GM21619 (cell line): ENCODE measurements around the gene TEN1.

Experiments used
- ATAC-seq: cut with Tn5 transposase; IDR thresholded peaks from one replicate; pipeline ENCODE4 v1.9.1; 2021; ENCODE audit not compliant: unreplicated experiment

The TEN1 gene

GRCh38 chr17:76005263-76006149 is 26.5 kb downstream of the TEN1 start:
- no peak for ATAC-seq

GRCh38 chr17:76007131-76007849 is 28.2 kb downstream of the TEN1 start:
- ATAC-seq = no peak

- no peak for ATAC-seq
Measured at GRCh38 chr17:76007850-76008165, 28.8 kb downstream of the TEN1 start.

- no peak for ATAC-seq
Measured at GRCh38 chr17:76008208-76008607, 29.2 kb downstream of the TEN1 start.

GRCh38 chr17:76008630-76009425 is 29.8 kb downstream of the TEN1 start:
- ATAC-seq = no peak

GRCh38 chr17:76009447-76009846 is 30.4 kb downstream of the TEN1 start:
- no peak for ATAC-seq

- no peak for ATAC-seq
Measured at GRCh38 chr17:76009969-76010661, 31.1 kb downstream of the TEN1 start.

- no peak for ATAC-seq
Measured at GRCh38 chr17:76011951-76012350, 32.9 kb downstream of the TEN1 start.

GRCh38 chr17:76013377-76013932 is 34.4 kb downstream of the TEN1 start:
- no peak for ATAC-seq

GRCh38 chr17:76014100-76014924 is 35.3 kb downstream of the TEN1 start:
- ATAC-seq = no peak

- no peak for ATAC-seq
Measured at GRCh38 chr17:76014925-76015261, 35.9 kb downstream of the TEN1 start.

- no peak for ATAC-seq
Measured at GRCh38 chr17:76017481-76018339, 38.7 kb downstream of the TEN1 start.

- no peak for ATAC-seq
Measured at GRCh38 chr17:76018340-76018680, 39.3 kb downstream of the TEN1 start.

- ATAC-seq = no peak
Measured at GRCh38 chr17:76018801-76019200, 39.8 kb downstream of the TEN1 start.

GRCh38 chr17:76019833-76020467 is 40.9 kb downstream of the TEN1 start:
- ATAC-seq = no peak

GRCh38 chr17:76022285-76022684 is 43.2 kb downstream of the TEN1 start:
- ATAC-seq = no peak

GRCh38 chr17:76022973-76023899 is 44.2 kb downstream of the TEN1 start:
- no peak for ATAC-seq

GRCh38 chr17:76023900-76024237 is 44.8 kb downstream of the TEN1 start:
- no peak for ATAC-seq
